Left cardiac atrium (tissue), 4 donors: Measurements from ENCODE around the gene SH3GL1. TPM values are rescaled to one million over a fixed set of nuclear protein-coding genes. Genes with fewer than 3 reads are reported as not detected.
A peak's percentile ranks its signal among the peaks of the same experiment; 100 is the strongest.

Experiments used
- ATAC-seq, 2 donors: fragments of 200-7000 bp; cut with Tn5 transposase; one replicate each; pipeline ENCODE4 v1.9.1; 2020; ENCODE audit warnings: mild to moderate bottlenecking in 2 of 2, moderate library complexity in 2 of 2
- DNase-seq: peaks from one replicate; pipeline ENCODE4 v3.0.0-alpha.2; 2020
- intact Hi-C, 2 donors: fragments of 100-400 bp; cut with DNase I; formaldehyde crosslinking; loops; one replicate each; pipeline versions ENCODE4 v1.14.1 to v1.15.1; 2022 to 2023
- total RNA-seq, 2 donors: library from RNA; stranded (reverse); fragmentation: NEBNext Ultra II Directional; extraction: Animal tissue kit (Norgen Biotek cat#: 25700); gene quantifications; one replicate each; pipeline ENCODE4 v1.2.1, GENCODE V29; 2021
- donor health status: DM: no; HTN: yes; CAD: no.
- donor health status: DM: no; HTN: yes; CAD: no; lungs with severe emphysema.
- donor health status: DM: yes; HTN: yes; CAD: no.
- donor health status: Dilated cardiomyopathy.

SH3GL1 gene
- total RNA-seq, 2 donors from 2014 or later = 31.4 to 39.4 TPM

DNA sequence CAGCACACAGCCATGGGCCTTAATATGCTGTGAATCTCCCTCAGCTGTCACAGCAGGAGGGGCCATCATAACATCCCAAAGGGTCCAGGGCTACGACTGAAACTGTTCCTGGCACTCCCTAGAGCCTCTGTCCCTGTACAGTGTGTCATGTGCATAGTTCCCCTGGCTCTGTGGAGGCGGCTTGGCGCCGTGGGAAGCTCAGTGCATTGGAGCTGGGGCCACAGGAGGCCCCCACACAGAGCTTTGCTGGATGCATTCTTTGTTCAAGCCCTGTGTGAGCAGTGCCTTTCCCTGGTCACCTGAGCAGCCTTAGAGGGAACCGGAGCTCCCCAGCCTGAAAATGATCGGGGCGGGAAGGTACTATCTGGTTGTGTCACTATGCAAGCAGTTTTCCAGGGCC is 35.9 kb upstream of the SH3GL1 start:
- intact Hi-C loops = no loop called here
- ATAC-seq (no peak), DNase-seq (no peak)

DNA sequence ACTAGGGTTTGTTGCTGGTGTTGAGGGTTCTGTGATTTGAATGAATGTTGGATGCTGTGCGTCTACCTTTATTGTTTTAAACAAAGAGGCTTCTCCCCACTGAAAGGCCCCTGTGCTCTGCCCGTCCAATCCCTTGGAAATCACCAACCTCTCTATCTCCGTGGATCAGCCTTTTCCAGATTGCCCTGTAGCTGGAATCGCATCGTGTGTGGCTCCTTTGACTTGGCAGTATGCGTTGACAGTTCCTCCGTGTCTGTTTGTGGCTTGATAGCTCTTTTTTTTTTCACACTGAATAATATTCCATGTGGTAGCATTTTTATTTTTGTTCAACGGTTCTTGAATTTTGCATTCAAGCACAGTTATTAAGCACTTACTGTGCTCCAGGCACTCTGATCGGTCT is 34.0 kb upstream of the SH3GL1 start:
- intact Hi-C loops = no loop called here
- ATAC-seq = no peak
- DNase-seq = no peak

DNA sequence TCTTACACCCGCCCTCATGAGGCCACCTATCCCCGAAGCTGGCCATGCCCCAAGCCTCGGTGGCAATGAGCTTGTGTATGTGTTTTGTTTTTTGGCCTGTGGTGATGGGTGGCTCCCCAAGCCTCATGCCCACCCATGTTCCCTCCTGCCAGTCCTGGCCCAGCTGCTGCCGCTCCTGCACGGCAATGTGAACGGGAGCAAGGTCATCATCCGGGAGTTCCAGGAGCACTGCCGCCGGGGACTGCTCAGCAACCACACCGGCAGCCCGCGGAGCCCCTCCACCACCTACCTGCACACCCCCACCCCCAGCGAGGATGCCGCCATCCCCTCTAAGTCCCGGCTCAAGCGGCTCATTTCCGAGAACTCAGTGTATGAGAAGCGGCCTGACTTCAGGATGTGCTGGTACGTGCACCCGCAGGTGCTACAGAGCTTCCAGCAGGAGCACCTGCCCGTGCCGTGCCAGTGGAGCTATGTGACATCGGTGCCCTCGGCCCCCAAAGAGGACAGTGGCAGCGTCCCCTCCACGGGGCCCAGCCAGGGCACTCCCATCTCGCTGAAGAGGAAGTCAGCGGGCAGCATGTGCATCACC is 32.7 kb upstream of the SH3GL1 start:
- no peak for DNase-seq
- intact Hi-C loops = no loop called here
- no peak for ATAC-seq

DNA sequence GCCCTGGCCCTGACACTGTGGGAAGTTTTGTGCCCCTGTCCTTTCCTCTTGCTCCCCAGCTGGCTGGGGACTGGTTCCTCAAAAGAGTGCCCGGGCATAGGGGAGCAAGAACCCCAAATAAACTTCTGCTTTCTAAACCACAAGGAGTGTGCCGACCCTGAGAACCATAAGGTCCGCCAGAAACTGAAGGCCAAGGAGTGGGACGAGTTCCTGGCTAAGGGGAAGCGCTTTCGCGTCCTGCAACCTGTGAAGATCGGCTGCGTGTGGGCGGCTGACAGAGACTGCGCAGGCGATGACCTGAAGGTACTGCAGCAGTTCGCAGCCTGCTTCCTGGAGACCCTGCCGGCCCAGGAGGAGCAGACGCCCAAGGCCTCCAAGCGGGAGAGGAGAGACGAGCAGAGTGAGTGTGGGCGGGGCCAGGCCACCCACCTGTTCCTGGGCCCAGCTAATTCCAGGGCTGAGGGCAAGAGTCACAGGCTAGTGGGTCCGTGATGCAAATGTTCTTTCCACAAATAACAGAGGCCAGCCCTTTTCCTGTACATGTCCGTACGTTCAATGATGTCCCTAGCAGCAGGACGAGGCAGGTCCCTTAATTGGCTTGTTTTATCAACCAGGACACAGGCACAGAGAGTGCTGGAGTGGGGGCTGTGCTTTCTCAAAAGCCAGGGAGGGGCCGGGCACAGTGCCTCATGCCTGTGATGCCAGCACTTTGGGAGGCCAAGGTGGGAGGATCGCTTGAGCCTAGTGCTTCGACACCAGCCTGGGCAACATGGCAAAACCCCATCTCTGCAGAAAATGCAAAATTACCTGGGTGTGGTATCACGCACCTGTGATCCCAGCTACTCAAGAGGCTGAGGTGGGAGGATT is 31.7 kb upstream of the SH3GL1 start:
- no peak for DNase-seq
- peak; percentile 61 to 71 for ATAC-seq
- intact Hi-C loops = no loop called here

DNA sequence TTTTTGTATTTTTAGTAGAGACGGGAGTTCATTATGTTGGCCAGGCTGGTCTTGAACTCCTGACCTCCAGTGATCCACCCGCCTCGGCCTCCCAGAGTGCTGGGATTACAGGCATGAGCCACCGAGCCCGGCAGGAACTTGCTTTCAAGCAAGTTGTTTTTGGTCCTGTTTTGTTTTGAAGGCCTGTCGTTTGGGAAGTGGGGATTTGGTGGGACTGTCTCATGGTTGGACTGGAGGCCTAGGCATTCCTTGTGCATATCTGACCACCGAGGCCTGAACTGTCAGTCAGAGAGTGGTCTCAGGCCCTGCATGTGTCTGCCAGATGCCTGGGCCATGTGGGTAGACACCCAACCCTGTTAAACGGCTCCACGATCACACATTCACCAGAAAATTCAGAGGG is 30.9 kb upstream of the SH3GL1 start:
- DNase-seq = no peak
- intact Hi-C loops = no loop called here
- no peak for ATAC-seq

DNA sequence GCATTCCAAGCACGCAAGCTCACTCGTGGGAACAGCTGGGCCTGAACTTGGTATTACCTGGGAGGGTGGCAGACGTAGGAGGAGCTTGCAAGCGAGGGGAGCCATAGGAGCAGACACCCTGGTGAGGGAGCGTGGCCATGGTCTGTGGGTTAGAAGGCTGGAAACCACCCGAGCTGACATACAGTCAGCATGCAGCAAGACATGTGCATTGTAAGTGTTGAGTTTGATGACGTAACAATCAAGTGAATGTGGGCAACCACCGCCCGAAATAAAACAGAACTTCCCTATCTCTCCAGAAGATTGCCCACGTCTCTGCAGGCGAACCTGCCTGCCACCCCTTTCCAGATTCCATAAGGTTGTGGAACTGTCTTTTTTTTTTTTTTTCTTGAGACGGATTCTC is 30.4 kb upstream of the SH3GL1 start:
- intact Hi-C loops = no loop called here
- DNase-seq (no peak), ATAC-seq (peak; percentile 44)

DNA sequence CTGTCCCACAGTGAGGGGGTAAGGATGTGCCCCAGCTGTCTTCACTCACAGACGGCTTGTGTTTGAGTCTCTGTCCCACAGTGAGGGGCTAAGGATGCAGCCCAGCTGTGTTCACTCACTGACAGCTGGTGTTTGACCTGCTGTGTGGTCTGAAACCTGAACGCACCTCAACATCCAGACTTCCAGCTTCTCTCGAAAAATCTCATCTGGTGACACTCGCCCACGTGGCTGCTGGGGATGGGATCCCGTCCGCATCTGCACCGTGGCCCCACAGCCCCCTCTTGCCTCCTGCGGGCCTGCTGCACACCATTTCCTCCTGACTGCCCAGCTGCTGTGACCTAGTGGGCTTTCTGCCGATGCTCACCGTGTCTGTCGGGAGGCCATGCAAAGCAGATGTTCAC is 29.4 kb upstream of the SH3GL1 start:
- no peak for ATAC-seq
- DNase-seq = no peak
- intact Hi-C loops = no loop called here

DNA sequence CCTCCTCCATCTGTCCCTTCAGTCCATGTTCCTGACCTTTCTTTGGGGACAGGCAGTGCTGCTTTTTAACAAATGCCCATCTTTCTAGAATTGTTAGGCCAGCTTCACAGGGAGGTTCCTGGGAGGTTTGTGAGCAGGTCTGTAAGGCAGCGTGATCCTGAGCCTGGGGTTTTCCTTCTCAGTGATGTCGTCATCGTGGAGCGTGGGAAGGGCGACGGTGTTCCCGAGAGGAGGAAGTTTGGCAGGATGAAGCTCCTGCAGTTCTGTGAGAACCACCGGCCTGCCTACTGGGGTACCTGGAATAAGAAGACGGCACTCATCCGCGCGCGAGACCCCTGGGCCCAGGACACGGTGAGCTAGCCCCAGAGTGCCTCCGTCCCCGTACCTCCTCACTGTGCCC is 28.9 kb upstream of the SH3GL1 start:
- ATAC-seq (no peak), DNase-seq (no peak)
- intact Hi-C loops = no loop called here

DNA sequence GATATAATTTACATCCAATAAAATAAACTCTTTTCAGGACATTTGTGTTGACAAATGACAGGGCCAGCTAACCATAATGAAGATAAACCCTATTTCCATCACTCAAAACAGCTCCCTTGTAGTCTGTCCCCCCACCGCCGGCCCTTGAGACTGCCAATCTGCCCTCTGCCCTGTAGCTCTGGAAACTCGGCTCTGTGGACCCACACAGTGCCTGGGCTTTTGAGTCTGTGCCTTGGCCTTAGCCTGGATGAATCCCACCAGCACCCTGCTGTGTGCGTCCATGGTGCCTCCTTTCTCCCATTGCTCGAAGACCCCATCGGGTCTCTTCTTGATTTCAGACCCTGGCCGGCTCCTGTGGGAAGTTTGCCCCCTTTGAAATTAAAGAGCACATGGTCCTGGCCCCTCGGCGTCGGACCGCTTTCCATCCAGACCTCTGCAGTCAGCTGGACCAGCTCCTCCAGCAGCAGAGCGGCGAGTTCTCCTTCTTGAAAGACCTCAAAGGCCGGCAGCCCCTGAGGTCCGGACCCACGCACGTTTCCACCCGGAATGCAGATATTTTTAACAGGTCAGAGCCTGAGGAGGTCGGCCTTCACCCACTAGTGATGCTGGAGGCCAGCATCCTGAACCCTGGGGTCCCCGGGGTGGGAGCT is 28.1 kb upstream of the SH3GL1 start:
- no peak for ATAC-seq
- DNase-seq = no peak
- intact Hi-C loops = no loop called here

DNA sequence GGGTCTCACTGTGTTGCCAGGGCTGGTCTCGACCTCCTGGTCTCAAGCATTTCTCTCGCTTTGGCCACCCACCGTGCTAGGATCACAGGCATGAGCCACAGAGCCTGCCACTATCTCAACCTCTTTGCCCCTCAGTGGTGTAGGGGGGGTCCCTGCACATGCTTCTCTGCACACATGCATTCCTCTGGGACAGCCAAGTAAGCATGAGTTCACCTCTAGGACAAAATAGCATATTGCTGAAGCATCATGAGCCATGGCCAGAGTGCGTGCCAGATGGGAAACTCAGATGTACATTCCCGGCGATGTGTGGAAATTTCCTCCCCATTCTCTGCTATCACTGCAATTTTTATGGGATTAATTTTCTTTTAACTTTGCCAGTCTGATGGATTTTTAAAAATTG is 25.2 kb upstream of the SH3GL1 start:
- intact Hi-C loops = no loop called here
- DNase-seq (no peak), ATAC-seq (no peak)

DNA sequence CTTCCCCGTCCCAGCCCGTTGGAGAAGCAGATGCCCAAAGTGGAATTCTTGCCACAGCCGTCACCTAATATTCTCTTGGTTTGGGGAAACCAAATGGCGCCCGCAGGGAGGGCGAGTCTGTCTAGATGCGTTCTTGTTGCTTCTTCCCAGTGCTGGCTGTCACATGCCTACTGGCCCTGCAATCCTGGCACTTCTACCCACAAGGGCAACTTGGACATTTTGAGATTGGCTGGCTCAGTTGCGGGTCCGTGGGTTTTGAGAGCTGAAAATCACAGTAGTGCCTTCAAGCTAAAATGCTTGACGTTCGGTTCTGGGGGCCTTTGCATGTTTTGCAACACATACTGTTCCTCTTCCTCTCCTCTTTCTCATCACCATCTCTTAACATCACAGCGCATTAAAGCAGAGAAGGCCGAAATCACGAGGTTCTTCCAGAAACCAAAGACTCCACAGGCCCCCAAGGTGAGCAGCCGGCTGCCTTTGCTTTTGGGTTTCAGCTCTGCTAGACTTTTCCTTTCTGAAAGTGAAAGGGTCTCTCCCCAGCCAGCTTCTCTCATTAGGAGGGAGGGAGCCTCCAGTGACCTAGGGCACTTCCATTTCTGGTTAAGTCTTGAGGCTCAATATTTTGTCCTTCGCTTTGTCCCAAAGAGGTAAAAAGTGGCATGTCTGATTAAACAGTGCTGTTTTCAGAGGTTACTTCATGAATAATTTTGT is 23.2 kb upstream of the SH3GL1 start:
- ATAC-seq = no peak
- intact Hi-C loops = no loop called here
- no peak for DNase-seq

DNA sequence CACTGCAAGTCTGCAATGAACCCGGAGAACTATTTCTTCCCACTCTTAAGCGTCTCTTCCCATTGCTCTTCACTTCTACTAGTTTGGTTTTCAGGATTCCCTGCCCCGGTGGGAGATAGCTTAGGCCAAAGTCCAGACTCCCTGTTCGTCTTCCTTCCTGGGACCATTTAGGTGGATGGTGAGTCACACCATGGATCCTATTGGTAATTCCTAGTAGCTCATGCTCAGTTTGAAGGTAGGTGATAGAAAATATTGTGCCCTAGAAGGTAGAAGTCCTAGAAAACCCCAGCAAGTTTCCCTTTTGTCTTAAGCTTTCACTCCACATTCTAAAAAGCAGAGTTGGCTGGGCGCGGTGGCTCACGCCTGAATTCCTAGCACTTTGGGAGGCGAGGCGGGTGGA is 15.9 kb upstream of the SH3GL1 start:
- ATAC-seq = no peak
- intact Hi-C loops = no loop called here
- DNase-seq = no peak

DNA sequence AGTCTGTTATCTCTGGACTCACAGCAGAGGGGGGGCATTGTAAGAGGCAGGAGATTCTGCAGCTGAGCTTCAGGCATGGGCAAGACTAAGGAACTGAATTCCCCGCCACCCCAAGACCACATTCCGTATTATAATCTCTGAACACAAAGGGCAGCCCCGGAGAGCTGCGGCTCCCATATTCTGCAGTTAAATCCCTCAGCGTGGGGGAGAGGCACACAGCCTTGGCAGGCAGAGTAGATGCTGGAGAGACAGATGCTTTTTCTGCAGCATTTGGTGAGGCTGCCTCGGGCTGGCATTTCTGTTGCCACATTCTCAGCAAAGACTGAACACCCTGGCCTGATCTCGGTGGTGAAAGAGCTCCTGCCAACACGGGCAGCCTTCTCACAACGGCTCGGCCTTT is 15.0 kb upstream of the SH3GL1 start:
- no peak for DNase-seq
- intact Hi-C loops = no loop called here
- peak; percentile 70 to 80 for ATAC-seq

DNA sequence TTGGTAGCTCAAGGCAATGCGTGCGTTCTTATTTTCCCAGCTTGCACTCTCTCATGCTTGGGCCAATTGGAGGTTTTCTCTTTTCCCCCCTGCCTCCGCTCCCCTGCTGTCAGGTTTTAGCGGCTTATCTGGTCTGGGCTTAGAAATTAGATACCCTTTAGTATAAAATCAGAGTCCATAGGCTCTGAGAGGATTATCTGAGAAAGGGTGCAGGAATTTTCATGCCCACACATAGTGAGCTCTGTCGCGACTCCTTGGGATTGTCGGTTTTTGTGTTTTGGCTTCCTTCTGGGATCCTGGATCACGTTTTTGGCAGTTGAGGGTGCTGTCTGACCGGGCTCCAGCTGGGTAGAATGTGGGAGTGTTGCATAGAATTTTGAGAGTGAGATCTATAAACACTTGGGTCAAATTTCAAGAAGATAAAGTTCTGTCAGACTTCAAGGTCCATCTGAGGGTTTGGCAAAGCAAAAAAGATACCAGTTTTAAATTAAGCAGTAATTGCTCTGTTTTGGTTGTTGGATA is 14.5 kb upstream of the SH3GL1 start:
- intact Hi-C loops = no loop called here
- no peak for DNase-seq
- ATAC-seq = peak; percentile 68 to 73

DNA sequence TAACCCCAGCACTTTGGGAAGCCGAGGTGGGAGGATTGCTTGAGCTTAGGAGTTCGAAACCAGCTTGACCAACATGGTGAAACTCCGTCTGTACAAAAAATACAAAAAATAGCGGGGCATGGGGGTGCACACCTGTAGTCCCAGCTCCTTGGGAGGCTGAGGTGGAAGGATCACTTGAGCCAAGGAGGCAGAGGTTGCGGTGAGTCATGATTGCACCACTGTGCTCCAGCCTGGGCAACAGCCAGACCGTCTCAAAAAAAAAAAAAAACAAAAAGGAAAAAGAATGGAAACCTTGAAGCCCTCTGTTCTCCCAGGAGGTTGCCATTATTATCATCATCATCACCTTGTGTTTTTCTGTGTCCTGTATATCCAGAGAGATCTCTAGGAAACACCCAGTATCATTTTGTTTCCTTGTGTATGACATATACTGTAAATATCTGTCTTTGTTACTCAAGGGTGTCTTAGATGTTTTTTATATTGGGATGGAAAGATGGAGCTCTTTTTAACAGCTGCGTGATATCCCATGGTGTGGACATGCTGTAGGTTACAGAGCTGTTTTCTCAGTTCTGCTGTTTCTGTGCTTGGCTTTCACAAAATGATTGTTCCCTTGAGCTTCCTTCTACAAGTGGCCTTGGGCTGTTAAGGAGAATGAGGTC is 13.9 kb upstream of the SH3GL1 start:
- DNase-seq (no peak), ATAC-seq (peak in 1 of 2 donors; percentile 47)
- intact Hi-C loops = no loop called here

DNA sequence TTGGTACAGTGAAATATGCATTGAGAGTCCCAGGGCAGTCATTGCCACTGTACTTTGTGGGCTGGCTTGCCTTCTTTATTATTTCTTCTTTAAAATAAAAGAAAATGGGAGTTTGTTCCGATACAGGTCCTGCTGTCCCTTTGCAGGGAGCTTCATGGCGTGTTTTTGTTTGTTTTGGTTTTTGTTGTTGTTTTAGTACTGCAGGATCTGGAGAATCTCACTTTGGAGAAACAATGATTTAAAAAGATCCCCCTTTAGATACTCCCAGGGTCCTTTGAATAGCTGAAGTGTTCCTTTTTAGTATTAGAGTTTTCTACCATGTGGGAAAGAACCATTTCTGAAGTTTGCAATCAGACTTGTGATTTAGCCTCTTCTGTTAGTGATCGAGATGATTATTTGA is 13.2 kb upstream of the SH3GL1 start:
- ATAC-seq (no peak), DNase-seq (no peak)
- intact Hi-C loops = no loop called here

DNA sequence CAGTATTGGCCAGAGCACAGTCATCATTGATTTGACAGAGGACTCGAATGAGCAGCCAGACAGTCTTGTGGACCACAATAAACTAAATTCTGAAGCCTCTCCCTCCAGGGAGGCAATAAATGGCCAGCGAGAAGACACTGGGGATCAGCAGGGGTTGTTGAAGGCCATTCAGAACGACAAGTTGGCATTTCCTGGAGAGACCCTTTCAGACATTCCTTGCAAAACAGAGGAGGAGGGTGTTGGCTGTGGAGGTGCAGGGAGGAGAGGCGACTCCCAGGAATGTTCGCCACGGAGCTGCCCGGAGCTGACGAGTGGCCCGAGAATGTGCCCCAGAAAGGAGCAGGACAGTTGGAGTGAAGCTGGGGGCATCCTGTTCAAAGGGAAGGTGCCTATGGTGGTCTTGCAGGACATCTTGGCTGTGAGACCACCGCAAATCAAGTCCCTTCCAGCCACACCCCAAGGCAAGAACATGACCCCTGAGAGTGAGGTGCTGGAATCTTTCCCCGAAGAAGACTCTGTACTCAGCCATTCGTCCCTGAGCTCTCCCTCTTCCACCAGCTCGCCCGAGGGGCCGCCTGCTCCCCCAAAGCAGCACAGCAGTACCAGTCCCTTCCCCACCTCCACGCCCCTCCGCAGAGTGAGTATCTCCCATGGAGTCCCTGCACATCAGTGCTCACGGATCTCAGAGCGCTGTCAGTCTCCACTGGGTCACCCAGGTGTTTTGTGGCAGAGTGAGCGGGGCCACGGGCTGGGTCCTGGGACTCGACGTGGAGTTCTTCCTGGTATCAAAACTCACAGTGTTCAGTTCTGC is 9.0 kb upstream of the SH3GL1 start:
- ATAC-seq (no peak), DNase-seq (no peak)
- intact Hi-C loops = loop anchor here (10.0 kb wide), 2 partner anchors 45 to 55 kb away; partner anchors contain the start of gene UBXN6 (in 2 of the 2)

DNA sequence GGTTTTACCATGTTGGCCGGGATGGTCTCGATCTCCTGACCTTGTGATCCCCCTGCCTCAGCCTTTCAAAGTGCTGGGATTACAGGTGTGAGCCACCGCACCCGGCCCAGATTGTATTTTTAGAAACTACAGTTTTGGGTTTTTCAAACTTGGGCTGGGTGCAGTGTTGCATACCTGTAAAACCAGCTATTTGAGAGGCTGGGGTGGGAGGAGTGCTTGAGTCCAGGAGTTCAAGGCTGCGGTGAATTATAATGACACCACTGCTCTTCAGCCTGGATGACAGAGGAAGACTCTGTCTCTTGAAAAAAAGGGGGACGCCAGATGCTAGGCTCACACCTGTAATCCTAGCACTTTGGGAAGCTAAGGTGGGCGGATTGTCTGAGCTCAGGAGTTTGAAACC is 6.3 kb upstream of the SH3GL1 start:
- DNase-seq (no peak), ATAC-seq (no peak)
- intact Hi-C loops = loop anchor here (10.0 kb wide), 2 partner anchors 48 to 52 kb away; partner anchors contain the start of gene UBXN6 (in 2 of the 2)
